Dendritic cell treated with granulocyte-macrophage colony-stimulating factor and Interleukin-4, amounts not matched to agents 40 ng/mL and 50 ng/mL, for 4 days (primary cell): ENCODE results near the gene QRFP.

ENCODE experiments used
- H3K27ac Mint-ChIP-seq: one replicate; pipeline ENCODE4 v1.8.0; 2022; ENCODE audit warnings: mild to moderate bottlenecking, mixed read lengths
- H3K27me3 Mint-ChIP-seq: one replicate; pipeline ENCODE4 v1.8.0; 2022; ENCODE audit warnings: mild to moderate bottlenecking, mixed read lengths
- H3K36me3 Mint-ChIP-seq: one replicate; pipeline ENCODE4 v1.8.0; 2022; ENCODE audit warnings: low read depth, mixed read lengths
- H3K4me1 Mint-ChIP-seq: one replicate; pipeline ENCODE4 v1.8.0; 2022; ENCODE audit warnings: low read depth, mixed read lengths
- H3K4me3 Mint-ChIP-seq: one replicate; pipeline ENCODE4 v1.8.0; 2022; ENCODE audit warnings: mild to moderate bottlenecking, moderate library complexity, mixed read lengths
- H3K9me3 Mint-ChIP-seq: one replicate; pipeline ENCODE4 v1.8.0; 2022; ENCODE audit warnings: mixed read lengths
- intact Hi-C: fragments of 100-400 bp; cut with micrococcal nuclease; formaldehyde crosslinking; loops from one replicate; pipeline ENCODE4 v1.15.0; 2022

QRFP gene

DNA sequence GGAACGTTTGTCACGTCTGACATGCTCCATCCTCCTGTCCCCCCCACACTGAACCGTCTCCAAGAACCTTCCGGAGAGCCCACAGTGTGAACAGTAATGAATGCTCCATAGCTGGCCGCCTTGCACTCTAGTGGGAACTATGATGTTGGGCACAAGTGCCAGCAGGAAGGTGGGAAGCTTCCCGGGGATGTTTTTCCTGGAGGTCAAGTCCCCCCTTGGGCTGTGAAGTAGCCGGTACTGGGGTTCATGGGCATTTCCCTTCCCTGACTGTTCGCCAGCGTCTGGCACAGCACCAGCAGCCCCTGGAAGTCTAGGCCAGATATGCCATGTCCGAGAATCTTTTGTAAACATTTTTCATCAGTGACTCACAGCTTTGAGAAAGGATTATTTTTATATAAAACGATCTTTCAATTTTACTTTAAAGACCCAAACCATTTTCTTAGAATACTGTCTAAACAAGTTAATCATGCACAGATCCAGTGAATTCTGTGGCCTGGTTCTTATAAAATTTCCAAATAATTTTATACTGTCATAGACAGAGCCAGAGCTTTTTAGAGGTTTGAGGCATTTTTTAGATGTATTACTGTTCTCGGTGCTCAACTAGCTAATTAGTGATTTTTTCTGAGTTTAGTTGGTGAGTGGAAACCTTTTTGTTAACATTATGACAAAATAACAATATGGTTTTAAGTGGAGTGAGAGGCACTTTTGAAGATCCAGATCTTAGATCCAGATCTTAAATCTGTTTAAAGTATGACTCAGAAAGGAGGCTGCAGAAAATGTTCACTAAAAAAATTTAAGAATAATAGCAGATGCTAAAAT lies 49.9 kb downstream of the QRFP start:
- Mint-ChIP-seq H3K27me3 (no peaks in the 10 kb centered on the region), H3K9me3 (no peaks in the 10 kb centered on the region), H3K4me3 (no peak overlapping the region), H3K27ac (no peak overlapping the region), H3K4me1 (peaks cover 39% of the 10 kb centered on the region), H3K36me3 (no peaks in the 10 kb centered on the region)
- intact Hi-C loops: no loop called here

DNA sequence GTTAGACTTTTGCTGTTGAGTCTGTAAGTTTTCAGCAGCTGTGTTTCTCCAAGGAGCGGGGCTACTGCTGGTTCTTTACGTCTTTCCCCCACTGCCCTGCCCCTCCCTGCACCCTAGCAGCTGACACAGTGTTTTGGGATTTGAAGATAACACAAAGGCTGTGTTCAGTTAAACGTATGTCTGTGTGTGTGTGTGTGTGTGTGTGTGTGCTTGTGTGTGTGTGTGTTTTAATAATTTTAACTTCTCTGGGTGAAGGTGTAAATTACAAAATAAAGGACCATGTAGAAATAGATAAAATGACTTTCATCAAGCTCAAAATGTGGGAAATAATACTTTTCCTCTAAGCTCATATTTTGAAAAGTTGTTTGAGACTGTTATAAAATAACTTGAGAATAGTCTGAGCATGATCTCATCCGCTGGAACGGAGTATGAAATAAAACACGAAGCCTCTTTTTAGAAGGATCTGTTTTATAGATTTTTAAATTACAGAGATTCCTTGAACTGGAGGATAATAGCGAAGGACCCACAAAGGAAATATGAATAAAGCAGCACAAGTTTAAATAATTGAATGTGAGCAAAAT lies 50.6 kb downstream of the QRFP start:
- Mint-ChIP-seq H3K36me3 (no peaks in the 10 kb centered on the region), H3K27ac (no peak overlapping the region)

DNA sequence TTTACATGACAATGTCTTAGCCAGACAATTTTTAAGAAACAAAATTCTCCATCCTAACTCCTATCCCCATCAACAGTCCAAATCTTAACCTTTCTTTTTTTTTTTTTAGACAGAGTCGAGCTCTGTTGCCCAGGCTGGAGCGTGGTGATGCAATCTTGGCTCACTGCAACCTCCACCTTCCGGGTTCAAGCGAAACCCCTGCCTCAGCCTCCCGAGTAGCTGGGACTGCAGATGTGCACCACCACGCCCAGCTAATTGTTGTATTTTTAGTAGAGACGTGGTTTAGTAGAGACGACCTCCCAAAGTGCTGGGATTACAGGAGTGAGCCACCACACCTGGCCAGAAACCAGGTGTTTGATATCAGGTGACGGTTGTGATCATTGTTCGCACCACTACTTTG lies 51.4 kb downstream of the QRFP start:
- Mint-ChIP-seq H3K4me3 (no peak overlapping the region), H3K9me3 (no peaks in the 10 kb centered on the region), H3K27me3 (no peaks in the 10 kb centered on the region), H3K36me3 (no peaks in the 10 kb centered on the region), H3K27ac (no peak overlapping the region), H3K4me1 (peaks cover 40% of the 10 kb centered on the region)
- intact Hi-C loops: no loop called here

More for the DNA sequence above, 50.6 kb downstream of the QRFP start:
- peaks cover 40% of the 10 kb centered on the region for H3K4me1 Mint-ChIP-seq
- H3K4me3 Mint-ChIP-seq: no peak overlapping the region
- no peaks in the 10 kb centered on the region for H3K9me3 Mint-ChIP-seq
- no peaks in the 10 kb centered on the region for H3K27me3 Mint-ChIP-seq
- intact Hi-C loops: no loop called here

DNA sequence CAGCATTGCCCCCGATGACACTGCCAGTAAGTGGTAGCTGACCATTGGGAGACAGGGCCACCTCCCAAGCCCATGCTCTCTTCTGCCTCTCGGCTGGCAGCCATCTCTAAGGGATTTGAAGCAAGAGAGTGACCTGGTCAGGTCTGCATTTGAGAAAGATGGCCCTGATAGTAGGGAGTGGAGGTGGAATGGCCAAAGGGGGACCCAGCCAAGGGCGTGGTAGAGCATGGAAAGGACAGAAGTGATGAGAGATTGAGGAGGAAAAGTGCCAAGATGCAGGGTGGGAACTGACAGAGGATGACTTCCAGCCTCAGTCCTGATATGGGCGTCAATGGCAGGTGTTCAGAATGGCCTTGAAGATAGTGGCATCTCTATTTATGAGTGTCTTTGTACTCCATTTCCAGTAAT lies 52.6 kb downstream of the QRFP start:
- no peak overlapping the region for H3K27ac Mint-ChIP-seq
- intact Hi-C loops: no loop called here
- no peaks in the 10 kb centered on the region for H3K27me3 Mint-ChIP-seq
- H3K4me1 Mint-ChIP-seq: peaks cover 47% of the 10 kb centered on the region
- no peaks in the 10 kb centered on the region for H3K9me3 Mint-ChIP-seq
- H3K36me3 Mint-ChIP-seq: no peaks in the 10 kb centered on the region
- no peak overlapping the region for H3K4me3 Mint-ChIP-seq

DNA sequence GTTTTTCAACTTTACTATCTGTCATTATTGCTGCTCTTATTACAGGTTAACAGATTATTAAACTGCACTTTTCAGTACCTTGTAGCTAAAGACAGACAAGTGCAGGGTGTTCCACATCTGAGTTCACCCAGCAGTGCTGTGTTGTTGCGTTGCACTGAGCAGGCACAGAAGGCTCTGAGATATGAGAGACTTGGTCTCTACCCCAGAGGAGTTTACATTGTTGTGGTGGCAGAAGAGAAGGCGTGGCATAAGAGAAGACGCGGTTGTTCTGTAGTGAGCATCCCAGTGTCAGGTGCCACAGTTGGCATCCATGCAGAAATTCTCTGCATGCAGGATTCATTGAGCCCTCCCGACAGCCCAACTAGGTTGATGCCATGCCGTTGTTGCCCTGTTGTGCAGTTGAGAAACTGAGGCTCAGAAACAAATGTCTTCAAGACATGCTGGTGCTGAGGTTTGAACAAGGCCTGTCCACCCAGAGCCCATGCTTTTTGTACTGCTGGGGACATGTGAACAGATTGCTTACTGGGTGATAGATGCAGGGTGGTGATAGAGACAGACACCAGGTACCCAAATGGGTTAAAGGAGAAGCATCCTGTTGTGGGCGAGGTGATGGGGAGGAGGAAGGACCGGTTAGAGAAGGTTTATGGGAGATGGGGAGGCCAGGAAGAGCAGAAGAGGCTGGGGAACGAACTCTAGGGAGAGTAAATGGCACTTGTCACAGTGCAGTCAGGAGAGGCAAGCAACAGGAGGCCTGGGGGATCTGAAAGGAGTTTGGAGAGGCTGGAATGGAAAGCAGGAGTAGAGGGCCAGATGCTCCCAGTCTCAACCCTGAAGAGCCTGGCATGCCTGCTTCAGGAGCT lies 53.3 kb downstream of the QRFP start:
- intact Hi-C loops: no loop called here
- H3K9me3 Mint-ChIP-seq: no peaks in the 10 kb centered on the region
- no peaks in the 10 kb centered on the region for H3K36me3 Mint-ChIP-seq
- H3K4me1 Mint-ChIP-seq: peaks cover 55% of the 10 kb centered on the region
- no peaks in the 10 kb centered on the region for H3K27me3 Mint-ChIP-seq
- H3K4me3 Mint-ChIP-seq: no peak overlapping the region
- H3K27ac Mint-ChIP-seq: no peak overlapping the region
